NCI-H524 (cell line): ENCODE measurements around the gene NHERF1.

ENCODE experiments used
- DNase-seq, 2 experiments: peaks; one replicate each; lab custom pipeline; 2025; lab: John Stamatoyannopoulos, UW

NHERF1 gene

GRCh38 chr17:74749279-74750038 is 1.0 kb downstream of the NHERF1 start:
- peak in 1 of 2 experiments; percentile 66 for DNase-seq

GRCh38 chr17:74750039-74750326 is 1.6 kb downstream of the NHERF1 start:
- DNase-seq, result no peak

- no peak for DNase-seq
These were observed 2.1 kb downstream of the NHERF1 start for GRCh38 chr17:74750327-74751069.

- no peak for DNase-seq
These were observed 4.0 kb downstream of the NHERF1 start for GRCh38 chr17:74752415-74752814.

GRCh38 chr17:74752822-74753401 is 4.5 kb downstream of the NHERF1 start:
- DNase-seq, result no peak

- DNase-seq, result no peak
These were observed 6.4 kb downstream of the NHERF1 start for GRCh38 chr17:74754832-74755231.

- no peak for DNase-seq
These were observed 7.1 kb downstream of the NHERF1 start for GRCh38 chr17:74755533-74755932.

GRCh38 chr17:74756891-74757290 is 8.5 kb downstream of the NHERF1 start:
- no peak for DNase-seq

- peak; percentile 72 to 84 for DNase-seq
These were observed 9.1 kb downstream of the NHERF1 start for GRCh38 chr17:74757502-74757901.

- DNase-seq, result peak; percentile 31 to 56
These were observed 9.8 kb downstream of the NHERF1 start for GRCh38 chr17:74757931-74758847.

GRCh38 chr17:74758848-74759168 is 10.4 kb downstream of the NHERF1 start:
- peak; percentile 35 to 85 for DNase-seq

GRCh38 chr17:74759243-74759801 is 10.9 kb downstream of the NHERF1 start:
- DNase-seq, result peak; percentile 16 to 74

GRCh38 chr17:74759941-74760340 is 11.5 kb downstream of the NHERF1 start:
- peak; percentile 61 to 72 for DNase-seq

GRCh38 chr17:74760404-74761105 is 12.1 kb downstream of the NHERF1 start:
- DNase-seq, result peak; percentile 90 to 92

GRCh38 chr17:74761419-74761818 is 13.0 kb downstream of the NHERF1 start:
- DNase-seq, result no peak

- no peak for DNase-seq
These were observed 13.5 kb downstream of the NHERF1 start for GRCh38 chr17:74761931-74762330.

- no peak for DNase-seq
These were observed 15.3 kb downstream of the NHERF1 start for GRCh38 chr17:74763565-74764387.

GRCh38 chr17:74764751-74765286 is 16.4 kb downstream of the NHERF1 start:
- DNase-seq, result no peak

- no peak for DNase-seq
These were observed 18.0 kb downstream of the NHERF1 start for GRCh38 chr17:74766413-74766812.

GRCh38 chr17:74767111-74767516 is 18.7 kb downstream of the NHERF1 start:
- DNase-seq, result no peak
